Measurements from ENCODE around the gene SPAAR. TPM values are rescaled to one million over a fixed set of nuclear protein-coding genes. Genes with fewer than 3 reads are reported as not detected.
A peak's percentile ranks its signal among the peaks of the same experiment; 100 is the strongest.

Gene SPAAR
- total RNA-seq, 3 donors from 2014 or later (not counting 1 experiment from before 2014, with no cell fraction given): not detected

DNA sequence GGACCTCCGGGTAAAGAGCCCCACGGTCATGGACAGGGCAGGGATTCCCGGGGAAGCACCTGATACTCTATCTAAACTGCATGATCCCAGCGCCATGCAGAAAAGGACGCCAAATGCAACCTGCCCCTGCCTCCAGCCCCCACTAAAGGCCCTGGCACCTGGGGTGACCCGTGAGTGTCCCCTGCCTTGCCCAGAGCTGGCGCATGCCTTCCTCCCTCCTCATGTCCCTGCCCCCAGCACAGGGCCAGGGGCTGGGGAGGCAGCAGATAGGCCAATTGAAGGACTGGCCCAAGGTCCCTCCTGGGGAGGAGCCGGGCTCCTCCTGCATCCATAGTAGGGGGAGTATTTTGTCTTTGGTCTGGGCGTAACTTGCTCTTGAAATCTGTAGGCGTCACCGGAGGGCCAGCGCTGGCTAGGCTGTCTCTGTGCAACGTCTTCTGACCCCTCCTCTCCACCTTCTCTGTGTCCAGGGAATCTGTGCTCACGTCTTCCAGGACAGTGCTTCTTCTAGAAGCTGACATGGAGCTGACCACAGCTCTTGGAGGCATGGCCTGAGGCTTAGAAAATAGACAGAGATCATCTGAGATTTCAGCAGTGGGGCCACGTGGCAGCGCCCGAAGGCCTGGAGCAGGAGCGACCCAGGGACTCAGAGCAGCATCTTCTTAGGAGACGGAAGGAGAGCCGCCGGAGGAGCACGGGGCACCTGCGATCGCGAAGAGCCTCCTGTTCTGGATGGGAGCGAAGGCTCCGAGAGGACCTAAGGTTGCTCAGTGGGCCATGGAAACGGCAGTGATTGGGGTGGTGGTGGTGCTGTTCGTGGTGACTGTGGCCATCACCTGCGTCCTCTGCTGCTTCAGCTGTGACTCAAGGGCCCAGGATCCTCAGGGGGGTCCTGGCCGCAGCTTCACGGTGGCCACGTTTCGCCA, 660 bp downstream of the SPAAR start:
- TF ChIP-seq, protein P1, sequence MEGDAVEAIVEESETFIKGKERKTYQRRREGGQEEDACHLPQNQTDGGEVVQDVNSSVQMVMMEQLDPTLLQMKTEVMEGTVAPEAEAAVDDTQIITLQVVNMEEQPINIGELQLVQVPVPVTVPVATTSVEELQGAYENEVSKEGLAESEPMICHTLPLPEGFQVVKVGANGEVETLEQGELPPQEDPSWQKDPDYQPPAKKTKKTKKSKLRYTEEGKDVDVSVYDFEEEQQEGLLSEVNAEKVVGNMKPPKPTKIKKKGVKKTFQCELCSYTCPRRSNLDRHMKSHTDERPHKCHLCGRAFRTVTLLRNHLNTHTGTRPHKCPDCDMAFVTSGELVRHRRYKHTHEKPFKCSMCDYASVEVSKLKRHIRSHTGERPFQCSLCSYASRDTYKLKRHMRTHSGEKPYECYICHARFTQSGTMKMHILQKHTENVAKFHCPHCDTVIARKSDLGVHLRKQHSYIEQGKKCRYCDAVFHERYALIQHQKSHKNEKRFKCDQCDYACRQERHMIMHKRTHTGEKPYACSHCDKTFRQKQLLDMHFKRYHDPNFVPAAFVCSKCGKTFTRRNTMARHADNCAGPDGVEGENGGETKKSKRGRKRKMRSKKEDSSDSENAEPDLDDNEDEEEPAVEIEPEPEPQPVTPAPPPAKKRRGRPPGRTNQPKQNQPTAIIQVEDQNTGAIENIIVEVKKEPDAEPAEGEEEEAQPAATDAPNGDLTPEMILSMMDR (IDR thresholded peaks at IDR 0.05): no peak
- H3K27ac Mint-ChIP-seq: no peak overlapping the region
- no peak overlapping the region for H3K4me3 ChIP-seq (ENCODE audit: low read length)
- no peaks in the 10 kb centered on the region for H3K36me3 ChIP-seq (ENCODE audit: control insufficient read depth, insufficient read depth, low read length)
- no peaks in the 10 kb centered on the region for H3K27me3 ChIP-seq (ENCODE audit: control insufficient read depth, insufficient read depth, low read length)
- no peak overlapping the region for H3K27ac ChIP-seq (ENCODE audit: low read length)
- H3K4me1 Mint-ChIP-seq: peaks cover 0 to 12% of the 10 kb centered on the region in 2 donors
- no peaks in the 10 kb centered on the region for H3K9me3 Mint-ChIP-seq
- ATAC-seq (no peak), DNase-seq (no peak)
- no peak overlapping the region for H3K4me3 Mint-ChIP-seq
- no peaks in the 10 kb centered on the region for H3K9me3 ChIP-seq (ENCODE audit: control insufficient read depth, insufficient read depth, low read length)
- H3K36me3 Mint-ChIP-seq: no peaks in the 10 kb centered on the region
- H3K27me3 Mint-ChIP-seq (ENCODE audit: low read depth in 2 of 2): no peaks in the 10 kb centered on the region
- peaks cover 30% of the 10 kb centered on the region for H3K4me1 ChIP-seq (ENCODE audit: control insufficient read depth, insufficient read depth, low read length)
- 90% methylated on average over 34 of the region's 34 CpGs for WGBS (ENCODE audit: insufficient coverage)
- intact Hi-C loops (cut with micrococcal nuclease): no loop called here

DNA sequence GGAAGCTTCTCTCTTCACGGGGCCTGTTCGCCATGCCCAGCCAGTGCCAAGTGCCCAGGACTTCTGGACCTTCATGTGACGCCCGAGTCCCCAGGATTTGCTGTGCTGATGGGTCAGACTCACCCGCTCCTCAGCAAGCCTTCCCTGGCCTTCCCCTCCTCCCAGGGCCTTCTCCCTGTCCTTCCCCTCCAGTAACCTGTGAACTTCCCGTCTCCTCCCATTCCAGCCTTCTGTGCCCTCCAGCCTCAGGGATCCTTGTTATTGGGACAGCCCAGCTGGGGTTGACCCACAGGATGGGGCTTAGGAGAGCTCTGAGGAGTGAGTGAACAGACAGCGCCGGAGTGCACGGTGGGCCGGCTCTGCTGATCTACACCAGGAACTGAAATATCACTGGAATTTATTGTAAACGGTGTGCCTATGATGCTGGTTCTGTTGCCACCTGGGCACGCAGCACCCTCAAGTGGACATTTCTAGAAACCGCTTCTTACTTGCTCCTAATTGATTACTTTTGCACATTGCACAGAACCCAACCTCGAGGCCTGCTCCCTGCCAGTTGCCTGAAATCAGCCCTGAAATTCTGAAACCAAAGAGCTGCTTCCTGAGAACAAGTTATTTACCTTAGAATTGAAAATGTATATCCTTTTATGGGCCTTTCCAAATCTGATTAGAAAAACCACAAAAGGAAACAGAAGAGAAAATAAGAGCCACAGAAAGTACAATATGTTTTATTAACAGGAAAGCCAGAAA, 1.5 kb downstream of the SPAAR start:
- Histone ChIP-seq H3K9me3 (ENCODE audit: control insufficient read depth, insufficient read depth, low read length) (no peaks in the 10 kb centered on the region), H3K27ac (ENCODE audit: low read length) (no peak overlapping the region), H3K27me3 (ENCODE audit: control insufficient read depth, insufficient read depth, low read length) (no peaks in the 10 kb centered on the region), H3K4me1 (ENCODE audit: control insufficient read depth, insufficient read depth, low read length) (peaks cover 30% of the 10 kb centered on the region), H3K36me3 (ENCODE audit: control insufficient read depth, insufficient read depth, low read length) (no peaks in the 10 kb centered on the region), H3K4me3 (ENCODE audit: low read length) (no peak overlapping the region)
- Mint-ChIP-seq H3K27ac (no peak overlapping the region), H3K4me3 (no peak overlapping the region), H3K36me3 (no peaks in the 10 kb centered on the region), H3K4me1 (peaks cover 0 to 12% of the 10 kb centered on the region in 2 donors), H3K27me3 (ENCODE audit: low read depth in 2 of 2) (no peaks in the 10 kb centered on the region), H3K9me3 (no peaks in the 10 kb centered on the region)
- intact Hi-C loops (cut with micrococcal nuclease): no loop called here
- TF ChIP-seq, protein P1 (IDR thresholded peaks at IDR 0.05): no peak
- ATAC-seq: no peak
- 58% methylated on average over 14 of the region's 14 CpGs for WGBS (ENCODE audit: insufficient coverage)
- DNase-seq: peak in 1 of 2 donors; percentile 71

DNA sequence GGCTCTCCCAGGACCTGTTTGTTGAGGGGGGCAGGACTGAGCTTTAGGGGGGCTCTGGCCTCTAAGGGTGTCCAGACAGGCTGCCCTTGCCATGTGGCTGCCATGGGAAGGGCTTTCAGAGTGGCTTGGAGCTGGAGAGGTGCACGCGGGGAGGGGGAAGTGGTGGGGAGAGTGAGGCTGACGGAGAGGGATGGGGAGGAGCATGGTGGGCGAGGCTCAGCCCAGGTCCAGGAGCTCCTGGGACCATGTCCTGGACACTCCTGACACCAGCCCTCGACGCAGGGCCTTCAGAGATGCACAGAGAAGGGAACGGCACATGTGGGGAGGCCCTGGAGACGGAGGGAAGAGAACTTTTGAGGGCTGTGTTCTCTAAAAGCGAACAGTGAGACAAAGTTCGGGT, 2.4 kb downstream of the SPAAR start:
- Histone ChIP-seq H3K27ac (ENCODE audit: low read length) (no peak overlapping the region), H3K4me3 (ENCODE audit: low read length) (no peak overlapping the region), H3K36me3 (ENCODE audit: control insufficient read depth, insufficient read depth, low read length) (no peaks in the 10 kb centered on the region), H3K9me3 (ENCODE audit: control insufficient read depth, insufficient read depth, low read length) (no peaks in the 10 kb centered on the region), H3K4me1 (ENCODE audit: control insufficient read depth, insufficient read depth, low read length) (peaks cover 30% of the 10 kb centered on the region), H3K27me3 (ENCODE audit: control insufficient read depth, insufficient read depth, low read length) (no peaks in the 10 kb centered on the region)
- Mint-ChIP-seq H3K4me3 (no peak overlapping the region), H3K36me3 (no peaks in the 10 kb centered on the region), H3K9me3 (no peaks in the 10 kb centered on the region), H3K4me1 (peaks cover 0 to 12% of the 10 kb centered on the region in 2 donors), H3K27ac (no peak overlapping the region), H3K27me3 (ENCODE audit: low read depth in 2 of 2) (no peaks in the 10 kb centered on the region)
- no peak for ATAC-seq
- intact Hi-C loops (cut with micrococcal nuclease): no loop called here
- TF ChIP-seq, protein P1 (IDR thresholded peaks at IDR 0.05): no peak
- no peak for DNase-seq
- 79% methylated on average over 10 of the region's 10 CpGs for WGBS (ENCODE audit: insufficient coverage)

Measured in natural killer cell (primary cell).